AG08396 (cell line): ENCODE results near the gene SLC22A12.

Source experiments
- DNase-seq: peaks from one replicate; pipeline ENCODE4 v3.0.0; 2012; ENCODE audit warnings: low spot score, mixed read lengths

The SLC22A12 gene

GRCh38 chr11:64627371-64627770, 36.4 kb downstream of the SLC22A12 start:
- DNase-seq, result no peak

- DNase-seq, result no peak
Measured at GRCh38 chr11:64628596-64628995, 37.6 kb downstream of the SLC22A12 start.

DNA sequence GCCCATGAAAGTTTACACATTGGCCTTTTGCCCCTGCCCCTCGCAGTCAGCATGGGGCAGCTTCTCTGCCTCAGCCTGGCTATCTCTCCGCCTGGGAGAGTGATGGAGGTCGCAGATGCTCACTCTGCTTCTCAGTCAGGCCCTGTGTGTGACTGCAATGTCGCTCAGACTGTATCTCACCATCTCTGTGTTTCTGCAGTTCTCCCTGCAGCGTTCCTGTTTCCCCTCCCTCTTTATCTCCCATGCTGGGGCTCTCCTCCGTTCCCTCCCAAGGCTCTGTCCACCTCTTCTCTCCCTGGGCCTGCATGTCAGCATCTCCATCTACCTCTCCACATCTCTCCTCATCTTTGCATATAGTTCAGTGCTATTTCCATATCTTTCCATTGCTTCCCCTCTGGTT, 38.1 kb downstream of the SLC22A12 start:
- no peak for DNase-seq

- DNase-seq, result no peak
Measured at GRCh38 chr11:64629796-64630562, 39.0 kb downstream of the SLC22A12 start.

- no peak for DNase-seq
Measured at GRCh38 chr11:64631675-64632074, 40.7 kb downstream of the SLC22A12 start.

- DNase-seq, result no peak
Measured at GRCh38 chr11:64632237-64632636, 41.2 kb downstream of the SLC22A12 start.

- DNase-seq, result no peak
Measured at GRCh38 chr11:64632654-64633053, 41.6 kb downstream of the SLC22A12 start.

- no peak for DNase-seq
Measured at GRCh38 chr11:64633555-64634159, 42.6 kb downstream of the SLC22A12 start.

DNA sequence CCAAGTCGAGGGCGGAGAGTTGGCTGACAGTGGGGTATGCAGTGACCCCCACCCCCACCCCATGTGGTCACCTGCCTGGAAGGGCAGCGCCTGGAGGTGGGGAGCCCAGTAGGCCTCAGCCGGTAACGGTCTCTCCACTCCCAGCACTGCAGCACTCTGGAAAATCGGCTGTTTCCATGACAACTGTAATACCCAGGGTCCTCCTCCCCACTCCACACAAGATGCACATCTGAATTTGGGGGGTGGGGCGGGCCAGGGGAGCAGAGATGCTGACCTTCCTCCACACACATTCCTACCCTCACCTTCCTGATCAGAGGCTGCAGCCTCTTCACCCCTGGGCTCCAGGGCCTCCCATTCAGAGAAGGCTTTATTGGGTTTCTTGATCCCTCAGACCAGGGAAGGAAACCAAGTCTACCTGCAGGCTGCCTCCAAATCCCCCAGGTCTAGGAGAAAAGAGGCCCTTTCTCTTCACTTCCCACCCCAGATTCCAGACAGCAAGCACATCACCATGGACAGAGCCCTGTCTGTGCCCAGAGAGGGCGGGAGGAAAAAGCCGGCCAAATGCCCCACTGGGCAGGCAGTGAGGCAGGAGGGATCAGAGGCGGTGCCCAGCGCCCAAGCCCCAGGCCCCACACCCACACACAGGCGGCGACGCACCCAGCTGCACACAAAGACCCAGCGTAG, 46.5 kb downstream of the SLC22A12 start:
- no peak for DNase-seq

GRCh38 chr11:64638018-64638665, 47.1 kb downstream of the SLC22A12 start:
- no peak for DNase-seq

DNA sequence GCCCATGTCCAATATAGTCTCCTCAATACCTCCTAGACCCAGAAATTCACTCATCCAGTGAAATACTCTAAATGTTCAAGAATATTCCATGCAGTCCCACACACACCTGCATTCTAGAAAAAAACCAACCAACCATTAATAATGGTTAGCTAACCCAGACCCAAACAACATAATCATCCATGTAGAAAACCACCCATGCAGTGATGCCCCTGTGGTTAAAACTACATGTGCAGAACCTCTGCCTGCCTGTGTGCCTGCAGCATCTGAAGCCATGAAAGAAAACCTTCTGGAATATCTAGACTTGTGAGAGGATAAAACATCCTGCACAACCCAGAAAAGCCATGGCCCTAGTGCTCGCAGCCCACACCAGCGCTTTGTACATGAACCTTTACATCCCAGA, 47.8 kb downstream of the SLC22A12 start:
- no peak for DNase-seq

DNA sequence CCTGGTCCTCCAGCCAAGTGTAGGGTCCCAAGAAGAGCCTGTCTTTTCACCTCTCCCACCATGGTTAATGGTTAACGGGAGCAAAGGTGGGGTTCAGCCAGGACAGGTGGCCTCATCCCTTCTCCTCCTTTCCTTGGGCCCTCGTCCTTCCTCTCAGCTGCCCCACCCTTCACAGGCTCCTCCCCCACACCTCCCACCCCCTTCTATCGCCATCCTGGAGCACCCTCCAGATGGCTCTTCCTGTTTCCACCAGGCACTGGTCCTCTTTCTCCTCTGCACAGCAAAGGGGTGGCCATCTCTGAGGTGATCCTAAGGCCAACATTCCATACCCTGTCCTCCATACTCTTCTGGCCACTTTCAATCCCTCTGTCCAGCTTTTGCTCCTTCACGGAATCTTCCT, 48.9 kb downstream of the SLC22A12 start:
- no peak for DNase-seq

DNA sequence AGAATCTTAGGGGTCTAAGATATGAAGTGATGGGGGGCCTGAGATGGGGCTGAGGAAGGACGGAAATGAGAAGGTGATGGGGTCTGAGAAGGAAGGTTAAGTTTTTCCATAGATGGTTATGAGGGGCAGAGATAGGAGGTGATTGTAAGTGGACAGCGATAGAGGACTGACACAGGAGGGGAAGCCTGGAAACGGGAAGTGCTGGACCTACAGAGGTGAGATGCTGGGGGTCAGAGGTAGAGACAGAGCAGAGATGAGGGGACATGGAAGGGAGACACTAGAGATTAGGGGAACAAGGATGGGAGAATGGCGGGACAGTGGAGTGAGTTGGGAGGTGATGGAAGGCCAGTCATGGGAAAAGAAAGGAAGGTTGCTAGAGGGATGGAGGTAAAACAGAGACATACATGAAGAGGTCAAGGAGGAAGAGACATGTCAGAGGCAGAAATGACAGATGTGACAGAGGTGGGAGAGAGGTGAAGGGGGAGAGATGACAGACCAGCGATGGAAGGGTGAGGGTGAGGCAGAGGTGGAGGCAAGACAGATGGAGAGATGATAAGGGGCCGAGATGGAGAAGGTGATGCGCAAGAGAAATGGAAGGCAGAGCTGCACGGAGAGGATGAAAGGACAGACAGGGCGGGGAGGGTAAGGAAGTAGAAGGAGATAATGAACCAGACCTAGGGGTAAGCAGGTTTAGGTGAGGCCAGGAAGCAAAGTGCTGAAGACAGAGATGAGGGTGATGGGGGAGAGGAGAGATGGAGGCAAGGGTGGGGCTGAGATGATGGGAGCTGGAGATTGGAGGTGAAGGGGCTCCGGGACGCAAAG, 50.8 kb downstream of the SLC22A12 start:
- DNase-seq, result no peak

- DNase-seq, result no peak
Measured at GRCh38 chr11:64642418-64642735, 51.4 kb downstream of the SLC22A12 start.

GRCh38 chr11:64642871-64643255, 51.8 kb downstream of the SLC22A12 start:
- DNase-seq, result no peak

DNA sequence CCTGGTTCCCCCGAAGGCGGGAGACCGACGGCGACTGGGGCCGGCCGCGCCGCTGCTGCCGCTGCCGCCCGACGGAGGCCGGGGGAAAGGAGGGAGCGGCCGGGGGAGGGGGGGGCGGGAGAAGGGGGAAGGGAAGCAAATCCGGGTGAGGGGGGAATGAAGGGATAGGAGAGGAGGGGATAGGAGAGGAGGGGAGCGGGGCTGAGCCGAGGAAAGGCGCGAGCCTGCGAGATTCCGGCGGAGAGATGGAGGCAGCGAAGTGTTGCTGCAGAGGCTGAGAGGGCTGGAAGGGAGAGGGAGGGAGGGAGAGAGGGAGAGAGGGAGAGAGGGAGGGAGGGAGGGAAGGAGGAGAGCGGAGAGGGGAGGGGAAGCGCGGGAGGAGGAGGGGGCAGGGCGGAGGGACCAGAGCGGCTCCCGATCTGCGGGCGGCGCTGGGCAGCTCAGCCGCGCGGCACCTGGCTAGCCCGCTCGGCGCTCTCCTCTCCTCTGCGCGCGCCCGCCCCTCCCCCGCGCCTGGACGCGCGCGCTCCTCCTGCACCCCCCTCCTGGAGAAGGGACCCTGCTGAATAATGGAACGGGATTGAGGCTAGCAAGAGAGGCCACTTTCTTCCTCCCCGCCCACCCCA, 52.3 kb downstream of the SLC22A12 start:
- no peak for DNase-seq

DNA sequence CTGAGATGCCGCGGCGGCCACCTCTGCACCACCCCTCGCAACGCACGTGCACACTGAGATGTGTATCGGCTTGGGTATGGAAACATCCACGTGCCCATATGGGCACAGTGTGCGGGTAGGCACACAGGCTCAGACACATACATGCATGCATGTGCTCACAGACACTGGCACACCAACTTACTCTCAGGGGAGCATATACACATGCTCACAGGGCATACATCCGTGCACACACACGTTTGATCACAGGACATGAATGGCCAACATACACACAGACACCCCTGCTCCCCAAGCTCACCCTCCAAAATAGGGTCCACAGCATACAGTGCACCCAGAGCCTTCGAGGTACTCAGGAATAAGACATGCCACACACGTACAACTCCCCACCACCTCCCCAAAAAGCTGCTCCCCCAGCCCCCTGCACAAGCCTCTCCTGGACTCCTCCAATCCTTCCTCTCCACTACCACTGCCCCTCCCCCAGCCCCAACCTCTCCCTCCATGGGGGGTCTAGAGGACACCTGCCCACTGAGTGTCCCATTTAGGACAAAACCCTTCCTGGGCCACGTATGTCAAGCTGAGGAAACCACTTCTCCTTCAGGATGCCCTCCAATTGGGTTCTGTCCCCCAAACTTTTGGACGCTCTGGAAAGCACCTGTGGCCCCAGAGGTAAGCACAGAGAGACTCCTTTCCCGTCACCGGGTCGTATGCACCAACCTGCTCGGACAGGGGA, 53.1 kb downstream of the SLC22A12 start:
- DNase-seq, result no peak

GRCh38 chr11:64644647-64645275, 53.7 kb downstream of the SLC22A12 start:
- peak; percentile 32 for DNase-seq

DNA sequence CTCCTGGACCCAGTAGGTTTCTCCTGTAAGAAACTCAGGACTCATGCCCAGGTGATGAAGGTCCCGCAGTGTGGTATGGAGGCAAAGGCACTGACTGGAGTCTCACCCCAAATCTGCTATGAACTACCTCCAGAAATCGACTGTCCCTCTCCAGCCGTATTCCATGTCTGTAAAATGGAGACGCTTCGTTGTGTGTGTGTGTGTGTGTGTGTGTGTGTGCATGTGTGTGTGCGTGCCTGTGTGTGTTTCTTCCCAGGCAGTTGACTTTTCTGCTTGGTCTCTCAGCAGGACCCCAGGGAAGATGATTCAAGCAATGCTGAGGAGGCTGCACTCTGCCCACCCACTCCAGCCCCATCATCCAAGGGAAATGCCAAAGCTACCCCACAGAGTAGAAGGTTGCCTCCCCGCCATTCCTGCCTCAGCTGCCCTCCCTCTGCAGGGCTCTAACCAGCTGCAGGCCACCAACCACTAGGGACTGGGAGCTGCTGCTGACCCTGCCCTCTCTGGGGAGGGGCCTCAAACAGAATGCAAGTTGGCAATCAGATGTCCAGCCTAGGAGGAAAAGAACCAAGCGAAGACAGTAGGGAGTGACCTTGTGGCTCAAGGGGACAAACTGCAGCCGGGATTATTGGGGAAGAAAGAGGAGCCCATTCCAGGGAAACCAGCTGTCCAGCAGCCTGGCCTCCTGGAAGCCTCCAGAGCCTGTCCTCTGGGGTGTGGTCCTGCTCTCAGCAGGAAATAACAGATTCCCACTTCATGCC, 56.2 kb downstream of the SLC22A12 start:
- DNase-seq, result no peak

GRCh38 chr11:64648551-64648950, 57.5 kb downstream of the SLC22A12 start:
- DNase-seq, result no peak
